ENCODE results near the gene PGAM5.
"Not testable (repeated sequence)": the region's sequence is repeated elsewhere in the genome, so short reads cannot be mapped to it uniquely, and the experiment has no call there.

The PGAM5 gene

GRCh38 chr12:132689227-132689626, 21.4 kb upstream of the PGAM5 start:
- no peak for DNase-seq (ENCODE audit: low read depth)

- DNase-seq (ENCODE audit: low read depth): no peak
Measured at GRCh38 chr12:132690112-132690511, 20.5 kb upstream of the PGAM5 start.

- DNase-seq (ENCODE audit: low read depth): not testable (repeated sequence)
Measured at GRCh38 chr12:132692030-132692429, 18.6 kb upstream of the PGAM5 start.

GRCh38 chr12:132694888-132695287, 15.8 kb upstream of the PGAM5 start:
- not testable (repeated sequence) for DNase-seq (ENCODE audit: low read depth)

GRCh38 chr12:132695431-132695830, 15.2 kb upstream of the PGAM5 start:
- DNase-seq (ENCODE audit: low read depth): no peak

GRCh38 chr12:132698341-132698740, 12.3 kb upstream of the PGAM5 start:
- no peak for DNase-seq (ENCODE audit: low read depth)

GRCh38 chr12:132700212-132700822, 10.3 kb upstream of the PGAM5 start:
- DNase-seq (ENCODE audit: low read depth): no peak

GRCh38 chr12:132702640-132703039, 8.0 kb upstream of the PGAM5 start:
- DNase-seq (ENCODE audit: low read depth): no peak

GRCh38 chr12:132703641-132704040, 7.0 kb upstream of the PGAM5 start:
- DNase-seq (ENCODE audit: low read depth): no peak

- no peak for DNase-seq (ENCODE audit: low read depth)
Measured at GRCh38 chr12:132707241-132707640, 3.4 kb upstream of the PGAM5 start.

- no peak for DNase-seq (ENCODE audit: low read depth)
Measured at GRCh38 chr12:132708150-132708549, 2.5 kb upstream of the PGAM5 start.

- DNase-seq (ENCODE audit: low read depth): no peak
Measured at GRCh38 chr12:132710043-132710404, 618 bp upstream of the PGAM5 start.

- no peak for DNase-seq (ENCODE audit: low read depth)
Measured at GRCh38 chr12:132711080-132711843, 620 bp downstream of the PGAM5 start.

- DNase-seq (ENCODE audit: low read depth): no peak
Measured at GRCh38 chr12:132713123-132713522, 2.5 kb downstream of the PGAM5 start.

GRCh38 chr12:132715874-132716273, 5.2 kb downstream of the PGAM5 start:
- no peak for DNase-seq (ENCODE audit: low read depth)

GRCh38 chr12:132716356-132716755, 5.7 kb downstream of the PGAM5 start:
- DNase-seq (ENCODE audit: low read depth): no peak

GRCh38 chr12:132717011-132717410, 6.4 kb downstream of the PGAM5 start:
- DNase-seq (ENCODE audit: low read depth): no peak

- DNase-seq (ENCODE audit: low read depth): no peak
Measured at GRCh38 chr12:132717531-132718387, 7.1 kb downstream of the PGAM5 start.

GRCh38 chr12:132718644-132719043, 8.0 kb downstream of the PGAM5 start:
- no peak for DNase-seq (ENCODE audit: low read depth)

GRCh38 chr12:132719141-132719953, 8.7 kb downstream of the PGAM5 start:
- no peak for DNase-seq (ENCODE audit: low read depth)

GRCh38 chr12:132719954-132720324, 9.3 kb downstream of the PGAM5 start:
- no peak for DNase-seq (ENCODE audit: low read depth)

All from stimulated activated CD8-positive, alpha-beta memory T cell treated with anti-CD3 and anti-CD28 coated beads, Interleukin-7, amount 100 ng/mL, for 24 hours (primary cell).